ENCODE data around the gene SREBF2.

GRCh38 chr22:41818596-41818995, 14.3 kb upstream of the SREBF2 start:
- TF ChIP-seq CTCF (IDR thresholded peaks at IDR 0.05) (no peak), POLR2A (IDR thresholded peaks at IDR 0.05) (no peak)

Data from lower leg skin (tissue), 3 donors.